Stimulated activated CD4-positive, alpha-beta T cell treated with anti-CD3 and anti-CD28 coated beads, Interleukin-1b, Interleukin-23, amount 100 ng/mL, for 48 hours (primary cell): Measurements from ENCODE around the gene RPL32.
A peak's percentile ranks its signal among the peaks of the same experiment; 100 is the strongest.
"Not testable (repeated sequence)": the region's sequence is repeated elsewhere in the genome, so short reads cannot be mapped to it uniquely, and the experiment has no call there.

ENCODE experiments used
- DNase-seq: peaks from one replicate; pipeline ENCODE4 v3.0.0-alpha.2; 2020

The RPL32 gene

DNA sequence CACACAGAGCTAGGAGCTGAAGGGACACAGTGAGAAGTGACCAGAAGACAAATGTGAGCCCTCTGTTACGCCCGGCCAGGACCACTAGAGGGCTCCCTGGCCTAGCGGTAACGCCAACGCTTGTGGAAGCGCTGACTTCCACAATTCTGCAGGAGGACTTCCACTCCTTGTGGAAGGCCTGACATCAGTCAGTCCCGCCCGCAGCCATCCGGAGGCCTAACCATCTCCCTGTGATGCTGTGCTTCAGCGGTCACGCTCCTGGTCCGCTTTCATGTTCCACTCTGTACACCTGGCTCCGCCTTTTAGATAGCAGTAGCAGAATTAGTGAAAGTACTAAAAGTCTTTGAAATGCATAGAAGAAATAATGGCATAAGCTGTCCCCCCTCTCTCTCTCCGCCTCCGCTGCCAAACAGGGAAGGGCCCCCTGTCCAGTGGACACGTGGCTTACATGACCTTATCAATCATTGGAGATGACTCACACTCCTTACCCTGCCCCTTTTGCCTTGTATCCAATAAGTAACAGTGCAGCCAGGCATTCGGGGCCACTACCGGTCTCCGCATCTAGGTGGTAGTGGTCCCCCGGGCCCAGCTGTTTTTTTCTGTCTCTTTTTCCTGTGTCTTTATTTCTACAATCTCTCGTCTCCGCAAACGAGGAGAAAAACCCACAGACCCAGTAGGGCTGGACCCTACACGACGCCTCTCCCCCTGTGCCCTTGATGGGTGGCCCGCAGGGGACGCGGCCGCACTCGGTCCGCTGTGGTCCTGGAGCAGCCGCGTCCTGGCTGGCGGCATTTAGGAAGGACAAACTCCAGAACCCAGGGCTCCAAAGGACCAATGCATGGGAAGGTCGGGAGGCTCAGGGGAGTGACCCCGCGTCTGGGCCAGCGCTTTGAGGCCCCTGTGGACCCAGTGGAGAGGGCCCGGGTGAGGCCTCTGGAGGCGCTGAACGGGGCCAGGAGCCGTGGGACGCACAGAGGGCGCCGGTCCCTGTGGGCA lies 27.0 kb upstream of the RPL32 start:
- peak; percentile 54 for DNase-seq

DNA sequence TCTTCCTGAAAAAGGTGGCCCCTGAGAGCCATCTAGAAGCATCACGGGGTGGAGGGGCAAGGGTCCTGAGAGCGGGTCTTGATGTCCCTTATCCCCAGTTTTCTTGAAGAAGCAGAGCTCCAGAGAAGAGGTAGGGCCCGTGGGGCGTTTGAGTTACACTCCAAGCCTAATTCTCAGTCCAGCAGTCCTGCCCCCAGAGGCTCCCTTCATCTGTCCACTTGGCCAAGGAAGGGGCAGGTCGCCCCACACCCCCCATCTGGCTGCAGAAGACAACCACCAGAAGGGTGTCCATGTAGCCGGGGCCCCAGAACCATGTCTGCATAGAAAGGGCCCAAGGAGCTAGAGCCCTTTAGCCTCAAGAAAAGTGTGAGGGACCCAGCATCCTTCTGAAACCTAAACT lies 25.5 kb upstream of the RPL32 start:
- DNase-seq: no peak

DNA sequence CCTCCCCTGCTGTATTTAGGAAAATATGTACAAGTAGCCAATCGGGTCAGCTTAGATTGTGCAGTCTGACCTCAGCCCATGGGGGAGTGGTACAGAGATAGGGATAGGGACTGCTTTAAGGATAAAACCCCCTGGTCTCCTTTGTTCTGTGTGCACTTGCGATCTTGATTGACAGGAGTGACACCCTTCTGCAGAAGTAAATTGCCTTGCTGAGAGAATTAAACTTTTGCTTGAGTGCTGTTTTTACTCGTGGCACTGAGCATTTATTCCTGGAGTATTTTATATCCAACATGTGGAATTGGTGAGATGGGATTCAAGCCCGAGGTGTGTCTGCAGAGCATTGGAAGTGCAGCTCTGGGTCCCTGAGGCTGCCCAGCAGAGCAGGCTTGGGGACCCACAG lies 23.9 kb upstream of the RPL32 start:
- no peak for DNase-seq

DNA sequence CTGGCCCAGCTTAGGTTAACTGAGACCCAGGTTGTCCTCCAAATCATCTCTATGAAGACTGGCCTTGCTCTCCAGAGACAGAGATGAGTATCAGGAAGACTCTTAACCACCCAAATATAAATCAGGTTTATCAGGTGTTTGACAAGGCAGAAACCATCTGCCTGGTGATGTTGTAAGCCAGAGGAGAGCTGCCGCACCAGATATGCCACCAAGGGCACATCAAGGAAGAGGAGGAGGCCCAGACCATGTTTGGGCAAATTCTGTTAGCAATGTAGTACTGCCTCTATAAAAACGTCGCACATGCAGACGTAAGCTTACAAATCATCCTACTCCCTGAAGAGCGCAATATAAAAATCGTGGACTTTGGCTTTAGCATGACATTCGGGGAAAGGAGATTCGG lies 21.0 kb upstream of the RPL32 start:
- DNase-seq: no peak

DNA sequence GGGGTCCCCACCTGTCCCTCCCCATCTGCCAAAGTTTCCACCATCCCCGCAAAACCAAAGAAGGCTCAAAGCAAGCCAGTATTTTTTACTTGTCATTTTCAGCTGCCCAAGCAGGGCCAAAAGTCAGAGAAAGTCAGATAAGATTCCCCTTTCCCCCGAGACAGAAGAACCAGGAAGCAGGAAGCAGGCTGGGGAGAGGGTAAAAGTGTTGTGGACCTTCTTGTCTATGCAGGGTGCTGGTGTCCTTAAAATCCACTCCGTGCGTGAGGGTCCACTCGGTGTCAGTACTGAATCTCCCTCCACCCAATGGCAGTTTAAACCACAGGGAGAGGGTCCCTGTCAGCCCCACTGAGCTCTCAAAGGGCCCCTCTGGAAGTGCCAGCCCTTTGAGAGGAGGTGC lies 20.2 kb upstream of the RPL32 start:
- no peak for DNase-seq

DNA sequence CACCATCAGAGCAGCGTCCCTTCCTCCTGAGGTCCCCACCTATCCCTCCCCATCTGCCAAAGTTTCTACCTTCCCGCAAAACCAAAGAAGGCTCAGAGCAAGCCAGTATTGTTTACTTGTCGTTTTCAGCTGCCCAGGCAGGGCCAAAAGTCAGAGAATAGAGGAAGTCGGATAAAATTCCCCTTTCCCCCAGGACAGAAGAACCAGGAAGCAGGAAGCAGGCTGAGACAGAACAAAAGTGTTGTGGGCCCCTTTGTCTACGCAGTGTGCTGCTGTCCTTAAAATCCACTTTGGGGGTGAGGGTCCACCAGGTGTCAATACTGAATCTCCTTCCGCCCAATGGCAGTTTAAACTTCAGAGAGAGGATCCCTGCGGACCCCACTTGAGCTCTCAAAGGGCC lies 18.5 kb upstream of the RPL32 start:
- no peak for DNase-seq

DNA sequence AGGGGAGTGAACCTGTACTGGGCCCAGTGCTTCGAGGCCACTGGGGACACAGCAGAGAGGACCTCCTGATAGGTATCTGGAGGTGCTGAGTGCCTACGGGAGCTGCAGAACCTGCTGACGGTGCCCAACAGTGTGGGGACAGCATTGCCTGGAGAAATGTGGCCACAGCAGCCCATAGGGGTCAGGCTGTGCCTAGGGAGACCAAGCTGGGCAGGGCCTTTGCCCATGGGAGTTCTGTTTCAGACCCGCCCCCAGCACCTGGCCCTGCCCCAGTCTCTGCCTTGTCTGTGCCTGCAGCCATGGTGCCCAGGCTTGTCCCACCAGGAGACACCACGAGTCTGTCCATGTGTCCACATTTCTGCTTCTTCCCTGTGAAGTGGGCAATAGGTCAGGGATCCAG lies 15.3 kb upstream of the RPL32 start:
- DNase-seq: no peak

DNA sequence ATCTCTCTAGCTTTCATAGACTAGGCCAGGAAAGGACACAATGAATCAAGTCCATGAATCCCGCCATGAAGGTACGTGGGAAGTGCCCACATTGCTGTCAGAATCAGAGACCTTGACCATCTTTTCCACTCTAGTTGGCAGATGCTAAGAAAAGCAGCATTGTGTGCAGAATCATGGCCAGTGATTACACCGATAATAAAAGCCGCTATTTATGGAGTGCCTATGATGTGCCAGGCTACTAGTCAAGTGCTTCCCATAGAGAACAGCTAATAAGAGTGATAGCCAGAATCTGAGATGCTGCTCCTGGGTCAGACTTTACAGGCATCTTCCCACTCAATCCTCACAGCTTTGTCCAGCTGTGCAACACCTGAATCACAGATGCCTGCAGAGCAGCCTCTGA lies 13.2 kb upstream of the RPL32 start:
- no peak for DNase-seq

DNA sequence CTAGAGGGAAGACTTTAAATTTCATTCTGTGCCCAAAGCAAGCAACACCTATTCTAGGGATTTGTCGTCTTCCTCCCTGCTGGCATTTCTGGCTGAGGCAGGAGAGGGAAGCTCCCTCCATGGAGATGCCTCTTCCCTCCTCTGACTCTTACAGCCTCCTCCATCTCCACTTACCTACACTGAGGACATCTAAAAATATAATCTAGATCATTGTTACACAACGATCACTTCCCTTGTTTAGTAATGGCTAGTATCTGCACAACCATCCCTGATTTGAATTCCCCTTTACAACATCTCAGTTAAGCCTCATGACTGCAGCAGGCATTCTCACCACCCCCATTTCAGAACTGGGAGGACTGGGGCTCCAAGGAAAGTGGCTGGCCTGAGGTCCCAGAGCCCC lies 12.5 kb upstream of the RPL32 start:
- not testable (repeated sequence) for DNase-seq

DNA sequence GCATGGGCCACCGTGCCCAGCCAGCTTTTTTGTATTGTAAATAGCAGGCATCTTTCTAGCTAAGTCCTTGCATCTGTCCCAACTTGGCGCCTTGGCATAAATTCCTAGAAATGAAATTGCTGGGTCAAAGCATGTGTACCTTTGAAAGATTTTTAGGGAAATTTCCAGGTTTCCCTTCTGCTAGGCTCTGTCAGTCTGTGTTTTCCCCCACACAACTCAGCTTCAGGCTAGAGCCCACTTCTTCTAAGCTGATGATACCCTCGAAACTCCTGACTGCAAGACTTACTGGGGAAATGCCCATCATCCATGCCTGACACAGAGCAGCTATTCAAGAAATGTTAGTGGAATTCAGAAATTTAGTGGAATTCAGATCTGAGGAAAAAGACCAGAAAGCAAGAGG lies 10.8 kb upstream of the RPL32 start:
- no peak for DNase-seq

DNA sequence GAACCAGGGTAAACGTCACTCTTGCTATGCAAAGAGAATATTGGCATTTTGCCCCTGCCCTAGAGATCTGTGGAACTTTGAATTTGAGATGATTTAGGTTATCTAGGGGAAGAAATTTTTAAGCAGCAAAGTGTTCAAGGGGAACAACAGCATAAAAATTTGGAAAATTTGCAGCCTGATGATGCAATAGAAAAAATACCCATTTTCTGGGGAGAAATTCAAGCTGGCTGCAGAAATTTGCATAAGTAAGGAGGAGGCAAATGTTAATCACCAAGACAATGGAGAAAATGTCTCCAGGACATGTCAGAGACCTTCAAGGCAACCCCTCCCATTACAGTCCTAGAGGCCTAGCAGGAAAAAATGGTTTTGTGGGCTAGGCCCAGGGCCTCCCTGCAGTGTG lies 4.4 kb upstream of the RPL32 start:
- DNase-seq: no peak

DNA sequence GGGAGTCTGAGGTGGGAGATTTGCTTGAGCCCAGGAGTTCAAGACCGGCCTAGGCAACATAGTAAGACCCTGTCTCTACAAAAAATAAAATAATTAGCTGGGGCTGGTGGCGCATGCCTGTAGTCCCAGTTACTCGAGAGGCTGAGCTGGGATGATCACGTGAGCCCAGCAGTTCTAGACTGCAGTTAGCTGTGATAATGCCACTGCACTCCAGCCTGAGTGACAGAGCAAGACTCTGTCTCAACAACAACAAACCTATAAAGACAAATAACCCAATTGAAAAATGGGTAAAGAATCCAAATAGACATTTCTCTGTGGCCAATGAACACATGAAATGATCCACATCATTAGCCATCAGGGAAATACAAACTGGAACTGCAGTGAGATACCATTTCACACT lies 1.1 kb upstream of the RPL32 start:
- DNase-seq: no peak

DNA sequence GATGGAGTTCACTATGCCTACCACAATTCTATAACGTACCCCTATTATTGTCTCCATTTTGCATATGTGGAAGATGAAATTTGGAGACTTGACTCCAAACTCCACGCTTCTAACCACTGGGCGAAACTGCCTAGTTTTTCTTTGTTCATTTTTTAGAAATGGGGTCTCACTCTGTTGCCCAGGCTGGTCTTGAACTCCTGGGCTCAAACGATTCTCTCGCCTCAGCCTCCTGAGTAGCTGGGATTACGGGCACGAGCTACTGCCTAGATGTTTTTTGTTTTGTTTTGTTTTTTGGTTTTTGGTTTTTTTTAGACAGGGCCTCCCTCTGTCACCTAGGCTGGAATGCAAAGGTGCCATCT lies 584 bp upstream of the RPL32 start:
- DNase-seq: no peak

DNA sequence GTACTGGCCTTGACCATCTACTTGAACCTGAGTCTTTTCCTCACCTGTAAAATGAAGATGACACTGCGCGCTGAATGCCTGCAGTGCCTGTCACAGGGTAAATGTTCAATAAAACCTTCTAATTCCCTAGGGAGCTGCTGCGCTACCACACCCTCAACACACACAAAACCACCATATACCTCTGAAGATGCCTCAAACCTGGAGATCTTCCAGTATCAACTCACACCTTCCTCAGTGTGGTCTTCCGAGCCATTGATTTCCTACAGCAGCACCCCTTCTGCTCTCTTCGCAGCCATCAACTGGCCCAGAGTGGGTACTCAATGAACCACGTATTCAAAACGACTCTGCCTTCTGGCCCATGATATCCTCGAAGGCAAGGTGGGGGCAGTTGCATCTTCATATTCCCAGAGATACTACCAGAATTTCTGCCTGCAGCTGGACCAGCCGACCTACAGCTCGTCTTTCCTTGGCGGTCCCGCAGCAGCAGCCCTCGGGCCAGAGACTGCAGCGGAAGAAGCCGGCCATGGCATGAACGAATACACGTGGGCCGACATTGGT lies 695 bp downstream of the RPL32 start:
- DNase-seq: no peak

DNA sequence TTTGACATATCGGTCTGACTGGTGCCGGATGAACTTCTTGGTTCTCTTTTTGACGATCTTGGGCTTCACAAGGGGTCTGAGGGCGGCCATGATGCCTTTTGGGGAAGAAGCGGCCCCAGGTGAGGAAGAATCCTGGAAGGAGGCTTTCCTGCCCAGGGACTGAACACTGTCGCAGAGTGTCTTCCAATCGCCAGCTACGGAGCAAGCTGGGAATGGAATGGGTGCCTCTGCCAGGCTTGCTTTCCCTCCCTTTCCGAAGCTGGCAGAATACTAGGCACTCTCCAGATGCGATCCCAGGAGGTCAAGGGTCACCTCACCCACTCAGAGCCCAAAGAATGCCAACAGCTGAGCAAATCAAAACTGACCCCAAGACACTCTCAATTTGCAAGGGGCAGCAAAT lies 1.2 kb downstream of the RPL32 start:
- not testable (repeated sequence) for DNase-seq

DNA sequence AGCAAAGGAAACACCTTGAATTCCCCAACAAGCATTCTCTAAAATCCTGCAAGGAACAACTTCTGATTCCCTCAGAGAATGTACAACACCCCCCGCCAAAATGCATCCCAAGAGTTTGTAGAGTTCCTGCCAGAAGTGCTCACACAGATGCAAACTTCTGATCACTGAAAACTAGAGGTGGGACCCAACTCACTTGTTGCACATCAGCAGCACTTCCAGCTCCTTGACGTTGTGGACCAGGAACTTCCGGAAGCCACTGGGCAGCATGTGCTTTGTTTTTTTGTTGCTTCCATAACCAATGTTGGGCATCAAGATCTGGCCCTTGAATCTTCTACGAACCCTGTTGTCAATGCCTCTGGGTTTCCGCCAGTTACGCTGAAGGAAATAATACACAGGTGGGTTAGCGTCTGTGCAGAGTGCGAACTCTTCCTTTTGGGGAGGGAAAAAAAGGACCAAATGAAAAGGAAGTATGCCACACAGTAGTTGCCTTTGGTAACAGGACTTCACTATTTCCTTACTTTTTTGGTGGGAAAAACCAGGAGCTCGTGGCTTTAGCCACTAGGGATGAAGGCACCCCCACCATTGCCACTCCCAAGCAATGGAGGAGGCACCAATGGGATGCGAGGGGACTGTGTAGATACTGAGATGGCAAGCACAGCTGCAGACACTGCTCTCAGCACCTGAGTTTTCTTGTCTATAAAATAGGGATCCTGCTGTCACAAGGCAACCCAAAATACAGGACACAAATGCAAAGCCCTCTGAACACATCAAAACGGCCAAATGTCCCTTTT lies 2.0 kb downstream of the RPL32 start:
- DNase-seq: no peak

DNA sequence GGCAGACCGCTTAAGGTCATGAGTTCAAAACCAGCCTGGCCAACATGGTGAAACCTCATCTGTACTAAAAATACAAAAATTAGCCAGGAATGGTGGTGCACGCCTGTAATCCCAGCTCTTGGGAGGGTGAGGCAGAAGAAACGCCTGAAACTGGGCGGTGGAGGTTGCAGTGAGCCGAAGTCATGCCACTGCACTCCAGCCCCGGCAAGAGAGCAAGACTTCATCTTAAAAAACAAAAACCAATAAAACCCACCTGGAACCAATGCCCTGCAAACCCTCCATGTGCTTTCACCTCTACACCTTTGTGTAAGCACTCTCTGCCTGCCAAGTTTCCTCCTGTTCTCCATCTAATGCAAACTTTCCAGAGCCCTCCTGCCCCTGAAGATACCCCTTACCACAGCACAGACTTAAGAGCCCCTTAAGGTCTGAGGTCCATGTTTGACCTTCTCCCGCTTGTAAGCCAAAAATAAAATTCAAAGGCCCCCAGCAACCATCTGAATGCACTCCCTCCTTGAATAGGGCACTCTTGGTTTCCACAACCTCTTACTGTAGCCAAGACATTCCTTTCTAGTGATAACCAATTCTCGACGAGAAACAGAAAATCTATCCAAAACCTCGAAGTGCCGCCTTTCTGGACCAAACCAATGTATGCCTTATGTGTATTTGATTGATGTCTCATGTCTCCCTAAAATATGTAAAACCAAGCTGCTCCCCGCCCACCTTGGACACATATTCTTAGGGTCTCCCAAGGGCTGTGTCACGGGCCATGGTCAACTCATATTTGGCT lies 3.0 kb downstream of the RPL32 start:
- no peak for DNase-seq

DNA sequence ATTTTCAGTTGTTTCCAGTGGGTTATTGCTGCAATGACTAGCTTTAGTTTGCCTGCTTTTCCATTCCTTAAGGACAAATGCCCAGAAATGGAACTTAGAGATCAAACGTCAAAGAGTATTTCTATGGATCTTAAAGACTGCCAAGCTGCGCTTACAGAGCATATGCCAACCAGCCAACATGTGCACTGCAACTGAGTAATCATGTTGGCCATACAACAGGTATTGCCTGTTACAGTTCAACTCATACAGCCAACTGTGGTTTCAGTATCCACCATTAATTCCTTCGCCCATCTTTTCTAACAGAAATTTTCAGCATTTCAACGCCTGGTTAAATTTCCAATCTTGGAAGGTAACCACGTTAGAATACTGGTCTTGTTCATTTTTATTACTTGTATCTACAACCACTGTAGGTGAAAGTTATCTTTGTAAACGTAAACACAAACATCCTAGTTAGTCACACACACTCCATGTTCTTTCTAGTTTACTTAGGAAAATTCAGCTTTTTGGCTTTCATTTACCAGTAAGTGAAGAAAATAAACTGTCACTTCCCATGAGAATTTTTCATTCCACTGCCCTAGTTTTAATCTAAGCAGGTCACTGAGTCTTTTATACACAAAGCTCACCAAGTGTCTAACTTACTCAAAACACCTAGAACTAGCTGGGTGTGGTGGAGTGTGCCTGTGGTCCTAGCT lies 3.9 kb downstream of the RPL32 start:
- DNase-seq: no peak

DNA sequence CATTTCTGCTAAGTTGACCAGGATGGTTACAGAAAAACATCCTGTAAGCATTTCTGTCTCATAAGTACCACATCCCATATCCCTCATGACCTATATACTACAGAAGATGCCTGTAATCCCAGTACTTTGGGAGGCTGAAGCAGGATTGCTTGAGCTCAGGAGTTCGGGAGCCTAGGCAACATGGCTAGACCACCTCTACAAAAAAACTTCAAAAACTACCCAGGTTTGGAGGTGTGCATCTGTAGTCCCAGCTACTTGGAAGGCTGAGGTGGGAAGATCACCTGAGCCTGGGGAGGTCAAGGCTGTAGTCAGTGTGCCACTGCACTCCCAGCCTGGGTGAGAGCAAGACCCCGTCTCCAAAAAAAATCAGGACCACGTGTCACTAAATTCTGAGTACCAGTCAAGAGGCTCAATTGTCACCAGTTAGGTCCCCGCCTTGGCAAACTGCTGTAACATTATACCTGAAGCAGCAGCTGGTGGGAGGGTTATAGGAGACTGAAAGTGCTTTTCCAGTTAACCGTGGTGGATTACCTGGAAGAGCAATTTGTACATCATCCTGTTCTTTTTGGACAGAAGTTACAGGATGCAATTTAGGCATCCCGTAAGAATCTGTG lies 6.2 kb downstream of the RPL32 start:
- DNase-seq: no peak

DNA sequence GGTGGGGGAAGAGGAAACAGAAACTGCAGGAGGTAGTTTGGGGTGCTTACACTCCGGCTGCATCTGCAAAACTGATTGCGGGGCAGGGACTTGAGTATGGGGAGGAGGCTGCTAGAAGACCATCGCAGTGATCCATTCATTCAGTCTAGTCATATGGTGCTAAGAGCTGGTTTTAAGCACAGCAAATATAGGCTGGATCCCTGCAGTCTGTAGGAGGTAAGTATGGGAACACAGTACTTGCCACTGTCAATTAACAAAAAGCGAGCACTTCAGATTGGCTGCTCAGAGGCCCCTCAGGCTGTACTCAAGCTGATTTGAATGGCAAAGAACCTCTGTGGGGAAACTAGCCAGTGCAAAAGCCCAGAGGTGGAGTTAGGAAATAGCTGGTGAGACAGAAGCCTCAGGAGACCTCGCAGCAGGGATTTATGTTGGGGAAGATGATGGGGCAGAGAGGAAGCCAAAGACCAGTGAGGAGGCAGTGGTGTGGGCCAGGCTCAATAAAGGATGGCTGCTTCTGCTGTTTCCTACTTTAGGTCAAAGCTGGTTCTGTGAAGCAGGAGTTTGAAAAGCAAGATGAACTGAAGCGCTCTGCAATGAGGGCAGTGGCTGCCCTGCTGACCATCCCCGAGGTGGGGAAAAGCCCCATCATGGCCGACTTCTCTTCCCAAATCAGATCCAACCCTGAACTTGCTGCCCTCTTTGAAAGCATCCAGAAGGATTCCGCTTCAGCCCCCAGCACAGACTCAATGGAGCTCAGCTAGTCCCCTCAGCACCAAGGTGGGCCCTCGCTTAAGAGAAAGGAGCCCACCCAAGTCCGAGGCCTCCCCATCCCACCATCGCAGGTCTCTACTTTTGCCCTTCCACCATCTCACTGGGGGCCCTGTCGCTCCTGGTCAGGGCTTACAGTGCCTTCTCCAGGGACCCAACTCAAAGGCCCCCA lies 7.9 kb downstream of the RPL32 start:
- no peak for DNase-seq
